Gastrocnemius medialis (tissue), 4 donors: ENCODE measurements around the gene NBPF1.
"Not testable (repeated sequence)": the region's sequence is repeated elsewhere in the genome, so short reads cannot be mapped to it uniquely, and the experiment has no call there.

Source experiments
- POLR2A ChIP-seq, 2 donors: fragments of 450-650 bp; IDR thresholded peaks; one replicate each; pipeline ENCODE4 v1.6.1; 2017; ENCODE audit warnings: antibody characterized with exemption in 2 of 2, mild to moderate bottlenecking in 2 of 2, moderate library complexity in 2 of 2
- TF ChIP-seq, protein P1 (sequence below), 5 experiments: fragments of 450-650 bp in 3 of 5; fragments of 200-600 bp in 2 of 5; sonication (generic) in 2 of 5; IDR thresholded peaks in 4 of 5; conservative IDR thresholded peaks in 1 of 5; 1 replicate in 4 of 5; 2 replicates in 1 of 5; pipeline ENCODE4 v1.5.1; 2016 to 2019; ENCODE audit warnings: antibody characterized with exemption in 5 of 5, mild to moderate bottlenecking in 3 of 5, moderate library complexity in 3 of 5

GRCh38 chr1:16646061-16646664 lies 32.8 kb upstream of the NBPF1 start:
- TF ChIP-seq POLR2A (IDR thresholded peaks at IDR 0.05): not testable (repeated sequence)
- TF ChIP-seq, protein P1, sequence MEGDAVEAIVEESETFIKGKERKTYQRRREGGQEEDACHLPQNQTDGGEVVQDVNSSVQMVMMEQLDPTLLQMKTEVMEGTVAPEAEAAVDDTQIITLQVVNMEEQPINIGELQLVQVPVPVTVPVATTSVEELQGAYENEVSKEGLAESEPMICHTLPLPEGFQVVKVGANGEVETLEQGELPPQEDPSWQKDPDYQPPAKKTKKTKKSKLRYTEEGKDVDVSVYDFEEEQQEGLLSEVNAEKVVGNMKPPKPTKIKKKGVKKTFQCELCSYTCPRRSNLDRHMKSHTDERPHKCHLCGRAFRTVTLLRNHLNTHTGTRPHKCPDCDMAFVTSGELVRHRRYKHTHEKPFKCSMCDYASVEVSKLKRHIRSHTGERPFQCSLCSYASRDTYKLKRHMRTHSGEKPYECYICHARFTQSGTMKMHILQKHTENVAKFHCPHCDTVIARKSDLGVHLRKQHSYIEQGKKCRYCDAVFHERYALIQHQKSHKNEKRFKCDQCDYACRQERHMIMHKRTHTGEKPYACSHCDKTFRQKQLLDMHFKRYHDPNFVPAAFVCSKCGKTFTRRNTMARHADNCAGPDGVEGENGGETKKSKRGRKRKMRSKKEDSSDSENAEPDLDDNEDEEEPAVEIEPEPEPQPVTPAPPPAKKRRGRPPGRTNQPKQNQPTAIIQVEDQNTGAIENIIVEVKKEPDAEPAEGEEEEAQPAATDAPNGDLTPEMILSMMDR (IDR thresholded peaks at IDR 0.05 in 4 of 5, conservative IDR thresholded peaks at IDR 0.05 in 1 of 5): not testable (repeated sequence)
